ENCODE results near the gene FUBP3.

GRCh38 chr9:130672933-130673615 is 93.7 kb downstream of the FUBP3 start:
- TF ChIP-seq CTCF (IDR thresholded peaks at IDR 0.05) (no peak), POLR2A (IDR thresholded peaks at IDR 0.05) (no peak)

Measured in uterus (tissue), 2 donors.